Liver (tissue), 3 donors: ENCODE measurements around the gene CTNNA1.

Experiments
- CTCF ChIP-seq: fragments of 150-350 bp; IDR thresholded peaks from 2 replicates; pipeline ENCODE4 v1.5.1; 2017; ENCODE audit warnings: improper control_type of control experiment, low read depth, low read length; ENCODE audit not compliant: missing input control
- EGR1 ChIP-seq, 2 donors: IDR thresholded peaks; 2 replicates each; pipeline ENCODE4 v1.6.1; 2016 to 2018; ENCODE audit warnings: antibody characterized with exemption in 2 of 2, low read depth in 2 of 2
- JUND ChIP-seq, 2 donors: IDR thresholded peaks; 2 replicates each; pipeline ENCODE4 v1.6.1; 2016; ENCODE audit warnings: antibody characterized with exemption in 2 of 2
- MAX ChIP-seq: IDR thresholded peaks from 2 replicates; pipeline ENCODE4 v1.6.1; 2016; ENCODE audit warnings: antibody characterized with exemption
- SP1 ChIP-seq: IDR thresholded peaks from 2 replicates; pipeline ENCODE4 v1.6.1; 2018; ENCODE audit warnings: antibody characterized with exemption, mild to moderate bottlenecking
- TAF1 ChIP-seq: conservative IDR thresholded peaks from 2 replicates; pipeline ENCODE4 v1.6.1; 2016; ENCODE audit warnings: antibody characterized with exemption, mild to moderate bottlenecking
- donor health status: healthy.
- donor health status: healthy.

- TF ChIP-seq TAF1 (no peak), JUND (IDR thresholded peaks at IDR 0.05) (no peak), CTCF (no peak), SP1 (no peak), MAX (no peak), EGR1 (IDR thresholded peaks at IDR 0.05; ENCODE audit: low read depth in 2 of 2) (no peak)
Observed at GRCh38 chr5:138752341-138752950, 779 bp upstream of the CTNNA1 start.
